Ishikawa (cell line): Measurements from ENCODE around the gene SNX21.

Experiments
- CEBPB ChIP-seq: IDR thresholded peaks from 2 replicates; pipeline ENCODE4 v1.6.1; 2012
- CREB1 ChIP-seq: IDR thresholded peaks from 2 replicates; pipeline ENCODE4 v1.6.1; 2012; ENCODE audit warnings: low read depth
- EGR1 ChIP-seq: IDR thresholded peaks from 2 replicates; pipeline ENCODE4 v1.6.1; 2012
- EP300 ChIP-seq: IDR thresholded peaks from 2 replicates; pipeline ENCODE4 v1.6.1; 2012; ENCODE audit warnings: borderline replicate concordance
- FOXM1 ChIP-seq: IDR thresholded peaks from 2 replicates; pipeline ENCODE4 v1.6.1; 2012; ENCODE audit warnings: low read depth, borderline replicate concordance
- NFIC ChIP-seq: IDR thresholded peaks from 2 replicates; pipeline ENCODE4 v1.6.1; 2012
- RAD21 ChIP-seq: IDR thresholded peaks from 2 replicates; pipeline ENCODE4 v1.6.1; 2012; ENCODE audit warnings: low read depth
- TAF1 ChIP-seq: IDR thresholded peaks from 2 replicates; pipeline ENCODE4 v1.6.1; 2012; ENCODE audit warnings: low read depth, mild to moderate bottlenecking
- TCF12 ChIP-seq: IDR thresholded peaks from 2 replicates; pipeline ENCODE4 v1.6.1; 2012; ENCODE audit warnings: low read depth
- TEAD4 ChIP-seq: IDR thresholded peaks from 2 replicates; pipeline ENCODE4 v1.6.1; 2012
- YY1 ChIP-seq: IDR thresholded peaks from 2 replicates; pipeline ENCODE4 v1.6.1; 2012; ENCODE audit warnings: low read depth
- ZBTB7A ChIP-seq: IDR thresholded peaks from 2 replicates; pipeline ENCODE4 v1.6.1; 2012; ENCODE audit warnings: low read depth
- TF ChIP-seq, protein P1 (sequence below): IDR thresholded peaks from 2 replicates; pipeline ENCODE4 v1.6.1; 2012; ENCODE audit warnings: low read depth, mild to moderate bottlenecking
- TF ChIP-seq, protein P2 (sequence below): IDR thresholded peaks from 2 replicates; pipeline ENCODE4 v1.6.1; 2012
- TF ChIP-seq, protein P3 (sequence below): IDR thresholded peaks from 2 replicates; pipeline ENCODE4 v1.6.1; 2012

SNX21 gene

DNA sequence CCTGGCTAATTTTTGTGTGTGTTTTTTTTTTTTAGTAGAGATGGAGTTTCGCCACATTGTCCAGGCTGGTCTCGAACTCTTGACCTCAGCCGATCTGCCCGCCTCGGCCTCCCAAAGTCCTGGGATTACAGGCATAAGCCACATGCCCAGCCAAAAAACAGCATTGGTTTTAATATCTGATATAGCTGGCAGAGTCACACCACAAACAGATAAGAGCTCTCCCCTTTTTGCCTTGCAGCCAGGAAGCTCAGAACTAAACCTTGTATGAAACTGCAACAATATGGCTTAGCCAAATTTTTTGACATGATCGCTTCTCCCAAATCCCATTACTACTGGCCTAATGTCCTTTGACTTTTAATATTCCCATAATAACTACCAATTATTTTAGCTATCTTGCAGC, 18.7 kb downstream of the SNX21 start:
- TF ChIP-seq TEAD4 (no peak), RAD21 (no peak), CEBPB (no peak), EGR1 (no peak), EP300 (no peak)
- TF ChIP-seq, protein P1, sequence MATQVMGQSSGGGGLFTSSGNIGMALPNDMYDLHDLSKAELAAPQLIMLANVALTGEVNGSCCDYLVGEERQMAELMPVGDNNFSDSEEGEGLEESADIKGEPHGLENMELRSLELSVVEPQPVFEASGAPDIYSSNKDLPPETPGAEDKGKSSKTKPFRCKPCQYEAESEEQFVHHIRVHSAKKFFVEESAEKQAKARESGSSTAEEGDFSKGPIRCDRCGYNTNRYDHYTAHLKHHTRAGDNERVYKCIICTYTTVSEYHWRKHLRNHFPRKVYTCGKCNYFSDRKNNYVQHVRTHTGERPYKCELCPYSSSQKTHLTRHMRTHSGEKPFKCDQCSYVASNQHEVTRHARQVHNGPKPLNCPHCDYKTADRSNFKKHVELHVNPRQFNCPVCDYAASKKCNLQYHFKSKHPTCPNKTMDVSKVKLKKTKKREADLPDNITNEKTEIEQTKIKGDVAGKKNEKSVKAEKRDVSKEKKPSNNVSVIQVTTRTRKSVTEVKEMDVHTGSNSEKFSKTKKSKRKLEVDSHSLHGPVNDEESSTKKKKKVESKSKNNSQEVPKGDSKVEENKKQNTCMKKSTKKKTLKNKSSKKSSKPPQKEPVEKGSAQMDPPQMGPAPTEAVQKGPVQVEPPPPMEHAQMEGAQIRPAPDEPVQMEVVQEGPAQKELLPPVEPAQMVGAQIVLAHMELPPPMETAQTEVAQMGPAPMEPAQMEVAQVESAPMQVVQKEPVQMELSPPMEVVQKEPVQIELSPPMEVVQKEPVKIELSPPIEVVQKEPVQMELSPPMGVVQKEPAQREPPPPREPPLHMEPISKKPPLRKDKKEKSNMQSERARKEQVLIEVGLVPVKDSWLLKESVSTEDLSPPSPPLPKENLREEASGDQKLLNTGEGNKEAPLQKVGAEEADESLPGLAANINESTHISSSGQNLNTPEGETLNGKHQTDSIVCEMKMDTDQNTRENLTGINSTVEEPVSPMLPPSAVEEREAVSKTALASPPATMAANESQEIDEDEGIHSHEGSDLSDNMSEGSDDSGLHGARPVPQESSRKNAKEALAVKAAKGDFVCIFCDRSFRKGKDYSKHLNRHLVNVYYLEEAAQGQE, result no peak

DNA sequence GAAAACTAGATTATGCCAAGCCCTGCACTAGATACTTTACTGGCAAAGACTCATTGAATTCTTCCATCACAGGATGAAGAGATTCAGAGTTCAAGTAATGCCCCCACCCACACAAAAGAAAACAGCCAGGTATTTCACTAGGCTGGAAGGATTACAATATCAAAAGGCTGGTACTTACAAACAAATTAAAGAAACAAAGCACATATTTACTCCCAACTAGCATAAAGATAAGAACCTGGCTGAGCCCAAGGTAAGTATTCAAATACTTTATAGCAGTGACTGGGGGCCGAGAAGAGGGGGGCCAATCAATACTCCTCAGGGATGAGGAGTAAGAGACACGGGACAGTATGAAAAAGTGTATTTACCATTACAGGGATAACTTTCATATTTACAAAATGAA, 19.9 kb downstream of the SNX21 start:
- TF ChIP-seq, protein P1, result no peak
- TF ChIP-seq YY1, result no peak
- TF ChIP-seq FOXM1, result no peak
- no peak for TF ChIP-seq ZBTB7A
- no peak for TF ChIP-seq NFIC
- no peak for TF ChIP-seq TEAD4
- TF ChIP-seq, protein P2, sequence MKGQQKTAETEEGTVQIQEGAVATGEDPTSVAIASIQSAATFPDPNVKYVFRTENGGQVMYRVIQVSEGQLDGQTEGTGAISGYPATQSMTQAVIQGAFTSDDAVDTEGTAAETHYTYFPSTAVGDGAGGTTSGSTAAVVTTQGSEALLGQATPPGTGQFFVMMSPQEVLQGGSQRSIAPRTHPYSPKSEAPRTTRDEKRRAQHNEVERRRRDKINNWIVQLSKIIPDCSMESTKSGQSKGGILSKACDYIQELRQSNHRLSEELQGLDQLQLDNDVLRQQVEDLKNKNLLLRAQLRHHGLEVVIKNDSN, result no peak
- TF ChIP-seq, protein P3, sequence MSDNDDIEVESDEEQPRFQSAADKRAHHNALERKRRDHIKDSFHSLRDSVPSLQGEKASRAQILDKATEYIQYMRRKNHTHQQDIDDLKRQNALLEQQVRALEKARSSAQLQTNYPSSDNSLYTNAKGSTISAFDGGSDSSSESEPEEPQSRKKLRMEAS, result no peak
- no peak for TF ChIP-seq TCF12
- no peak for TF ChIP-seq RAD21
- no peak for TF ChIP-seq EGR1
- no peak for TF ChIP-seq TAF1
- TF ChIP-seq CREB1, result no peak
- no peak for TF ChIP-seq CEBPB

DNA sequence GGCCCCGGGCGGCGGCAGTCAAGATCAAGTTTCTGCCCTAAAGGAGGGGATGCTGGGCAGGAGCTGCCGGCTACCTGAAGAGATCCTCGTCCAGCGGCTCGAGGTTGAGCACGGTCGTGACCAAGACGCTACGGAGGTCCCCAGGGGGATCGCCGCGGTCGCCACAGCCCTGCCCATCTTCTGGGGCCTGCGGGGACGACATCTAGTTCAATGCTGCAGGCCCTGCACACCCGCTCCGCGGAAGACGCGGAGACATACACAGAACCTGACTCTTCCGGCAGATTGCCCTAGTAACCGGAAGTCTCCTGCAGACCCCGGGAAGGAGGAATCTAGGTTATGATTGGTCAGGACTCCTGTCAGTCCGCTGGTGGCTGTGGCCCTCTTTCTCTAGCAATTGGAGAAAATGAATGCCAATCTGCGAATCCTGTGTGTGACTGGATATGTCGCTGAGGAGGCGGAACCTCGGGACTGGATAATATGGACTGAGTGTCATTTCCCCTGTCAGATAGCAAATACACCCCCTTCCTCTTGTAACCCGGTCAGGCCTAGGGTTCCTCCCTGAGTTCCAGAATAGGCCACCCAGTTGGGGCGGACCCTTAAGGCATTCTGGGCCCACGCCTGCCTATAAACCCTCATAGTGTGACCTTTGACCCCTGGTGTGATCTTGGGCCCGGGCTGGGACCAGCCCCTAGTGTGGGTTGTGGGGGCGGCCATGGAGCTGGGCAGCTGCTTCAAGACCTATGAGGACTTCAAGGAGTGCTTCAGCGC, 23.7 kb downstream of the SNX21 start, which contains the start of the genes ACOT8 and ZSWIM3:
Gene ACOT8, minus strand, starts transcription at position 279 of the 768 bp plus-strand sequence. Its CDS starts 77 bp downstream, at position 202.
Gene ZSWIM3, plus strand, starts transcription at position 501 of the 768 bp plus-strand sequence. Its CDS starts 212 bp downstream, at position 713.
- TF ChIP-seq, protein P2, result no peak
- TF ChIP-seq FOXM1 (no peak), TEAD4 (no peak), EGR1 (0 out of 2 replicates have a peak, but pooled peaks have one; percentile 25), EP300 (peak; percentile 34; the same call in 1 of the 2 replicates), ZBTB7A (no peak), CREB1 (peak; percentile 56; the same call in 1 of the 2 replicates), TCF12 (no peak), NFIC (no peak), TAF1 (peak; percentile 91), YY1 (peak; percentile 41; the same call in 1 of the 2 replicates), RAD21 (no peak), CEBPB (no peak)
- TF ChIP-seq, protein P1, result no peak
- TF ChIP-seq, protein P3, result peak; percentile 60

DNA sequence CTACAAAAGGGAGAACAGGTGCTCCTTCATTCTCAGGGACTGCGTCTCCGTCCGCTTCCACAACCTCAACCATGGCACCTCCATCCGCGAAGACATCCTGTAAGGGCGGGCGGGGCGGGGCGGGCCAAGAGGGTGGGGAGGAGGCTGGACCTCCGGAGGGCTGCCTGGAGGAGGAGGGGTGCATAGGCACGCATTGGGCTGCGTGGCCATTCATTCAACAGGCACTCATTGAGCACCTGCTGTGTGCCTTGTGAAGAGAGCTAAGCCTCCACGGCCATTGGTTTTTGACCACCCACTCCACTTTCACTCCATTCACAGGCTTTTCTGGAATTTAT, 24.2 kb downstream of the SNX21 start:
- TF ChIP-seq, protein P2, result no peak
- no peak for TF ChIP-seq FOXM1
- TF ChIP-seq YY1, result no peak
- no peak for TF ChIP-seq ZBTB7A
- no peak for TF ChIP-seq TCF12
- TF ChIP-seq NFIC, result no peak
- no peak for TF ChIP-seq TEAD4
- TF ChIP-seq CEBPB, result no peak
- no peak for TF ChIP-seq CREB1
- no peak for TF ChIP-seq RAD21
